H1 (cell line): ENCODE results near the gene HOXA10. TPM values are rescaled to one million over a fixed set of nuclear protein-coding genes. Genes with fewer than 3 reads are reported as not detected.

ENCODE experiments used
- CHD1 ChIP-seq: IDR thresholded peaks from 2 replicates; pipeline ENCODE4 v1.6.1; 2012; ENCODE audit warnings: low read depth, low read length, improper control_type of control experiment
- polyA plus RNA-seq, 7 experiments: library from polyadenylated mRNA; depleted of rRNA in 3 of 7; stranded (reverse) in 5 of 7; unstranded in 2 of 7; fragments of >200 nt in 5 of 7; fragments of 200-250 nt in 2 of 7; gene quantifications; 1 replicate in 5 of 7; 2 replicates in 1 of 7; 4 replicates in 1 of 7; pipeline versions ENCODE4 v1.2.1 to v1.2.3, GENCODE V29; 2011 to 2013; ENCODE audit warnings: missing spikeins in 2 of 7, mixed read lengths in 2 of 7
- total RNA-seq: library from RNA; stranded (reverse); fragmentation: NEBNext Ultra II Directional; extraction: Animal tissue kit (Norgen Biotek cat#: 25700); gene quantifications from 2 replicates; pipeline ENCODE4 v1.2.1, GENCODE V29; 2021

The HOXA10 gene
- total and polyA plus RNA-seq, 2 of the 8 experiments (the other 6 are each of a cell fraction or from before 2014, with no cell fraction given), result not detected

DNA sequence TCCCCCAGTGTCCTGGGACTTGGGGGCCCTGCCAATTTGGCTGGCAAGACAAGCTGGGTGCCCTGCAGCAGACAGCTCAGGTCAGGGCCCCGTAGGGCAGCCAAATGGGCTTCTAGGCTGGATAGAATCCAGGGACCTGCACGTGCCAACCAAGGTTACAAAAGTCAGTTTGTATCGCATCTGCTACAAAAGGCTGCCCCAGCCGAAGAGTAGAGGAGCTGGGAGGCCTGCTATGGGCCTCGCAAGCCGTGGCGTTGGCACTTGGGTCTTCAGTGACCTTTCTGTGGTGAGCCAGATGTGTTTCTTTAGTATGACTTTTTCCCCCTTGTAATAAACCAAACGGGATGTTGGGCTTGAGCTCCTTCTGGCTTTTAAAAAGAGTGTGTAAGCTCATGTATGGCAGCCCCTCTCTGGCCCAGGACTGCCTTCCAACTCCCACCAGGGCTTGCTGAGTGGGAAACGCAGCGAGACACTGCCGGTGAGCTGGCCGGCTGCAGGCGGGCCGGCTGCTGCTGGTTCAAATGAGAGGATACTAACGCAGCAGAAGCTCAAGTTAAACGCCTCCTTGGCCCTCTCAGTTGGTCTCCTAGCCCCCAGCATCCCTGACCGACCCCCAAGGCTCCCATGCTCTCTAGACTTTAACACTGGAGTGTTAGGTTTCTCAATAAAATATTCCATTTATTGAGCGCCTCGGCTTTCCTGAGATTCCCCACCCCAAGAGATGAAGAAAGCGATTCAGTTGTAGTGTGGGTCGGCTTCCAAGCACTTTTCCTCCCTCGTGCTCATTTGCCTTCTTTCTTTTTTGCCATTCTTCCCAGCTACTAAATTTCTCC is 3.1 kb upstream of the HOXA10 start (continued):
- no peak for TF ChIP-seq CHD1
